ENCODE measurements around the gene NUDT9.

NUDT9 gene

DNA sequence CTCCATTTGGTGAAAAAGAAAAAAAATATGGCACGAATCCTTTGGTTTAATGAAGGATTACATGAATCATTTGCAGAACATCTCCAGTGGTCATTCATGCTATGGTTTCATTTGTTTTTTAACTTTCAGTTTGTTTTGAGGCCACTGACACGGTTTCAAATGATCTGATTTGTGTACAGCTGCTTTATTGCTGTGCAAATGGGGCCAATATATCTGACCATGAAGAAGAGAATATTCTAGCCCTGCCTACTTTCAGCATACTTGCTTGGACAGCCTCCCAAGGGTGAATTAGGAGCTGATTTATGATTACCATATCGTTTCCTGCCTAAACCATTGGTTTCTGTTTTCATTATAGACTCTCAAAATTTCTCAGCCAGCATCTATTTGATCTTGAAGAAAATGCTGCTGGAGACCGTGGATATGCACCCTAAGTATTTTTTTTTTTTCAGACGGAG is 76.1 kb downstream of the NUDT9 start:
- Histone ChIP-seq H3K4me1 (ENCODE audit: low read length) (0 out of 2 replicates have a peak, but pooled peaks cover 5% of the 10 kb centered on the region), H3K9ac (ENCODE audit: low read length) (0 out of 2 replicates have a peak overlapping the region, but pooled peaks have one; percentile 6), H3K27ac (ENCODE audit: low read length) (no peak overlapping the region), H3K27me3 (replicated peaks; ENCODE audit: insufficient read depth, low read length) (no peaks in the 10 kb centered on the region), H3K4me2 (ENCODE audit: low read depth, low read length) (peak overlapping the region; percentile 54), H3F3A (ENCODE audit: insufficient read depth, low read length) (no peaks in the 10 kb centered on the region), H3K79me2 (ENCODE audit: low read length) (no peaks in the 10 kb centered on the region), H3K36me3 (replicated peaks; ENCODE audit: insufficient read depth, low read length) (no peaks in the 10 kb centered on the region), H3K9me2 (replicated peaks; ENCODE audit: insufficient read depth, low read length) (no peaks in the 10 kb centered on the region), H2AFZ (ENCODE audit: low read length) (peak overlapping the region; percentile 85), H3K4me3 (ENCODE audit: low read length) (peak overlapping the region; percentile 32; the same call in 1 of the 2 replicates), H3K9me3 (replicated peaks; ENCODE audit: insufficient read depth, low read length) (no peaks in the 10 kb centered on the region), H4K20me1 (ENCODE audit: insufficient read depth, low read length) (no peaks in the 10 kb centered on the region)
- TF ChIP-seq EZH2phosphoT487 (IDR thresholded peaks at IDR 0.05; ENCODE audit: low read length) (no peak), EZH2 (optimal IDR thresholded peaks at IDR 0.05; ENCODE audit: low read depth, low read length) (no peak)
- TF ChIP-seq, protein P1, sequence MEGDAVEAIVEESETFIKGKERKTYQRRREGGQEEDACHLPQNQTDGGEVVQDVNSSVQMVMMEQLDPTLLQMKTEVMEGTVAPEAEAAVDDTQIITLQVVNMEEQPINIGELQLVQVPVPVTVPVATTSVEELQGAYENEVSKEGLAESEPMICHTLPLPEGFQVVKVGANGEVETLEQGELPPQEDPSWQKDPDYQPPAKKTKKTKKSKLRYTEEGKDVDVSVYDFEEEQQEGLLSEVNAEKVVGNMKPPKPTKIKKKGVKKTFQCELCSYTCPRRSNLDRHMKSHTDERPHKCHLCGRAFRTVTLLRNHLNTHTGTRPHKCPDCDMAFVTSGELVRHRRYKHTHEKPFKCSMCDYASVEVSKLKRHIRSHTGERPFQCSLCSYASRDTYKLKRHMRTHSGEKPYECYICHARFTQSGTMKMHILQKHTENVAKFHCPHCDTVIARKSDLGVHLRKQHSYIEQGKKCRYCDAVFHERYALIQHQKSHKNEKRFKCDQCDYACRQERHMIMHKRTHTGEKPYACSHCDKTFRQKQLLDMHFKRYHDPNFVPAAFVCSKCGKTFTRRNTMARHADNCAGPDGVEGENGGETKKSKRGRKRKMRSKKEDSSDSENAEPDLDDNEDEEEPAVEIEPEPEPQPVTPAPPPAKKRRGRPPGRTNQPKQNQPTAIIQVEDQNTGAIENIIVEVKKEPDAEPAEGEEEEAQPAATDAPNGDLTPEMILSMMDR (IDR thresholded peaks at IDR 0.05; ENCODE audit: low read length): no peak
- DNase-seq: peak; percentile 7

DNA sequence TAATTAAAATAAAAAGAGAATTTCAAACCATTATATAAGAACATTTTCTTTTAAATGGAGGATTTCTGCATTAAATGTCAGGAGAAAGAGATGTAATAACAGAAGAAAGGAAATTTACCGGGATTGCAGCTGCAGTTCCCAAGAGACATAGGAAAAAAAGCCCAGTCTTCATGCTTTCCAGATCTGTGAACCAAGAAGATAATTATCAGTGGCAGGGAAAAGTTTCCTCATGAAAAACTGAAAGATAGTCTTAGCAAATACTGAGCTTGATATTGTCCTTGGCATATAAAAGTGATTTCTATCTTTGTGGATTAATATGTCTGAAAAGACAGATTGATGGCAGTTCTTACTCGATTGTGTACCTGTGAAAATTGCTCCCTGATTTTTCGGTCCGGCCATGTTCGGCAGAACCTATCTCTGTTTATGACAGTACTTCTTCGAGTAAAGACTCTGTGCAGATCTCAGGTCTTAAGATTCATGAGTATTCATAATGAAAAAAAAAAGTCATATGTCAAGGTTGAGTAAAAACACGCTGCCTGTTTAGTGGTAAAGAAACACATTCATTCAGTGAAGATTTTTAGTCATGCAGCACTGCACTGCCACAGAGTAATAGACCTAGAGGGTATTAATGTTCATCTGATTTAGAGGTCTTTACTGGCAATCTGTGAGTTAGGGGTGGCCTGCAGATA is 77.2 kb downstream of the NUDT9 start:
- Histone ChIP-seq H2AFZ (ENCODE audit: low read length) (no peak overlapping the region), H3F3A (ENCODE audit: insufficient read depth, low read length) (no peaks in the 10 kb centered on the region), H3K27me3 (replicated peaks; ENCODE audit: insufficient read depth, low read length) (no peaks in the 10 kb centered on the region), H3K4me3 (ENCODE audit: low read length) (no peak overlapping the region), H3K4me2 (ENCODE audit: low read depth, low read length) (no peak overlapping the region), H3K27ac (ENCODE audit: low read length) (no peak overlapping the region), H3K9me3 (replicated peaks; ENCODE audit: insufficient read depth, low read length) (no peaks in the 10 kb centered on the region), H4K20me1 (ENCODE audit: insufficient read depth, low read length) (no peaks in the 10 kb centered on the region), H3K4me1 (ENCODE audit: low read length) (0 out of 2 replicates have a peak, but pooled peaks cover 5% of the 10 kb centered on the region), H3K9me2 (replicated peaks; ENCODE audit: insufficient read depth, low read length) (no peaks in the 10 kb centered on the region), H3K79me2 (ENCODE audit: low read length) (no peaks in the 10 kb centered on the region), H3K9ac (ENCODE audit: low read length) (no peak overlapping the region), H3K36me3 (replicated peaks; ENCODE audit: insufficient read depth, low read length) (no peaks in the 10 kb centered on the region)
- DNase-seq: no peak
- TF ChIP-seq, protein P1 (IDR thresholded peaks at IDR 0.05; ENCODE audit: low read length): no peak
- TF ChIP-seq EZH2phosphoT487 (IDR thresholded peaks at IDR 0.05; ENCODE audit: low read length) (no peak), EZH2 (optimal IDR thresholded peaks at IDR 0.05; ENCODE audit: low read depth, low read length) (no peak)

DNA sequence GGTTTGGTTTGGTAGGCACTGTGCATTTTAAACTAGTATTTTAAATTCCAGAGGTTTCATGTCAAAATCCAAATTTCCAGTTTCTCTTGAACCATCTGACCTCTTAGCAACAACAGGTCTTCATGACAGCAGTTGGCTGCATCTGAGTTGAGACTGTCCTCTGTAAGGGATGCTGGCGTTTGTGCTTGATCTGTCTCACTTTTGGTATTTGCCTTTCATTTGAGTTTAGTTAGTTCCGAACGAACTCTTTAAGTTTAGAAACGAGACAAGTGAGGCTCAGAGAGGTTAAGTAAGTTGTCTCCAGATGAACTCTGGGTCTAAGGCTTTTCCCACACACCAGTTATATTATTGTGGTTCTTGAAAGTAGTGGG is 77.7 kb downstream of the NUDT9 start:
- DNase-seq: no peak
- H3K79me2 ChIP-seq (ENCODE audit: low read length): no peaks in the 10 kb centered on the region
- H3K9me3 ChIP-seq (replicated peaks; ENCODE audit: insufficient read depth, low read length): no peaks in the 10 kb centered on the region
- no peaks in the 10 kb centered on the region for H3K27me3 ChIP-seq (replicated peaks; ENCODE audit: insufficient read depth, low read length)
- H3K9me2 ChIP-seq (replicated peaks; ENCODE audit: insufficient read depth, low read length): no peaks in the 10 kb centered on the region
- H3F3A ChIP-seq (ENCODE audit: insufficient read depth, low read length): no peaks in the 10 kb centered on the region
- H3K36me3 ChIP-seq (replicated peaks; ENCODE audit: insufficient read depth, low read length): no peaks in the 10 kb centered on the region
- H4K20me1 ChIP-seq (ENCODE audit: insufficient read depth, low read length): no peaks in the 10 kb centered on the region
- H3K27ac ChIP-seq (ENCODE audit: low read length): no peak overlapping the region
- 0 out of 2 replicates have a peak, but pooled peaks cover 5% of the 10 kb centered on the region for H3K4me1 ChIP-seq (ENCODE audit: low read length)
- no peak for TF ChIP-seq EZH2phosphoT487 (IDR thresholded peaks at IDR 0.05; ENCODE audit: low read length)
- TF ChIP-seq, protein P1 (IDR thresholded peaks at IDR 0.05; ENCODE audit: low read length): no peak
- TF ChIP-seq EZH2 (optimal IDR thresholded peaks at IDR 0.05; ENCODE audit: low read depth, low read length): no peak
- H3K4me3 ChIP-seq (ENCODE audit: low read length): no peak overlapping the region
- no peak overlapping the region for H3K4me2 ChIP-seq (ENCODE audit: low read depth, low read length)
- H2AFZ ChIP-seq (ENCODE audit: low read length): no peak overlapping the region
- H3K9ac ChIP-seq (ENCODE audit: low read length): no peak overlapping the region

All from MM.1S (cell line).